ENCODE results near the gene TCEANC.

Gene TCEANC

GRCh38 chrX:13693341-13693961, 40.5 kb downstream of the TCEANC start:
- no peak for DNase-seq

GRCh38 chrX:13694359-13694758, 41.4 kb downstream of the TCEANC start:
- no peak for DNase-seq

GRCh38 chrX:13694983-13695382, 42.0 kb downstream of the TCEANC start:
- no peak for DNase-seq

GRCh38 chrX:13695601-13696115, 42.7 kb downstream of the TCEANC start:
- no peak for DNase-seq

GRCh38 chrX:13697455-13697854, 44.5 kb downstream of the TCEANC start:
- no peak for DNase-seq

- no peak for DNase-seq
Observed at GRCh38 chrX:13697976-13698375, 45.0 kb downstream of the TCEANC start.

- DNase-seq = no peak
Observed at GRCh38 chrX:13698432-13698831, 45.5 kb downstream of the TCEANC start.

GRCh38 chrX:13699183-13699826, 46.4 kb downstream of the TCEANC start:
- no peak for DNase-seq

GRCh38 chrX:13700380-13700779, 47.4 kb downstream of the TCEANC start:
- DNase-seq = no peak

GRCh38 chrX:13702111-13702789, 49.3 kb downstream of the TCEANC start:
- DNase-seq = no peak

GRCh38 chrX:13703135-13703534, 50.2 kb downstream of the TCEANC start:
- no peak for DNase-seq

GRCh38 chrX:13703589-13703988, 50.6 kb downstream of the TCEANC start:
- DNase-seq = no peak

- no peak for DNase-seq
Observed at GRCh38 chrX:13711141-13711540, 58.2 kb downstream of the TCEANC start.
